ENCODE measurements around the gene SERPINB6.

Gene SERPINB6

GRCh38 chr6:2978923-2979322 is 7.6 kb upstream of the SERPINB6 start:
- POLR2A ChIA-PET = no interaction called here
- 100% methylated on average over 3 of the region's 4 CpGs for whole genome bisulfite sequencing (ENCODE audit: insufficient coverage)
- CTCF ChIA-PET = interaction anchor here (2.2 to 5.1 kb wide), 3 partner anchors 10 to 48 kb away, joined by 6 to 45 read pairs (median 11); no protein-coding TSS in a partner anchor

GRCh38 chr6:2977799-2978590 is 6.6 kb upstream of the SERPINB6 start:
- Histone ChIP-seq H3K4me1 (ENCODE audit: control extremely low read depth in 1 of 4, control insufficient read depth in 4 of 4, insufficient read depth in 4 of 4, low read length in 3 of 4) (peaks cover 16 to 39% (median 20%) of the 10 kb centered on the region in 4 experiments), H3K9me3 (ENCODE audit: control extremely low read depth in 1 of 5, control insufficient read depth in 4 of 5, insufficient read depth in 2 of 5, low read depth in 1 of 5, low read length in 4 of 5) (no peaks in the 10 kb centered on the region), H3K27me3 (replicated peaks in 2 of 5; ENCODE audit: control insufficient read depth in 4 of 5, insufficient read depth in 5 of 5, low read length in 4 of 5) (no peaks in the 10 kb centered on the region), H3K4me3 (ENCODE audit: control insufficient read depth in 1 of 7, extremely low read depth in 1 of 7, insufficient read depth in 4 of 7, low read depth in 2 of 7, low read length in 6 of 7) (no peak overlapping the region), H3K27ac (ENCODE audit: insufficient read depth in 1 of 2, low read depth in 1 of 2, low read length in 2 of 2, poor library complexity in 1 of 2, severe bottlenecking in 2 of 2) (no peak overlapping the region), H3K36me3 (ENCODE audit: control insufficient read depth in 4 of 4, insufficient read depth in 4 of 4, low read length in 3 of 4) (no peaks in the 10 kb centered on the region)
- no peak for DNase-seq
- ChIA-PET POLR2A (interaction anchor here (0.9 kb wide), 1 partner anchor 9 kb away, joined by 3 read pairs; no protein-coding TSS in a partner anchor), CTCF (interaction anchor here (0.6 to 5.1 kb wide), 6 partner anchors 11 to 51 kb away, joined by 3 to 45 read pairs (median 4); no protein-coding TSS in a partner anchor)
- WGBS (ENCODE audit: insufficient coverage) = 80% methylated on average over 1 of the region's 3 CpGs

More at GRCh38 chr6:2978923-2979322, 7.6 kb upstream of the SERPINB6 start:
- no peak overlapping the region for H3K27ac ChIP-seq (ENCODE audit: insufficient read depth in 1 of 2, low read depth in 1 of 2, low read length in 2 of 2, poor library complexity in 1 of 2, severe bottlenecking in 2 of 2)
- no peak for DNase-seq
- no peaks in the 10 kb centered on the region for H3K9me3 ChIP-seq (ENCODE audit: control extremely low read depth in 1 of 5, control insufficient read depth in 4 of 5, insufficient read depth in 2 of 5, low read depth in 1 of 5, low read length in 4 of 5)
- no peaks in the 10 kb centered on the region for H3K27me3 ChIP-seq (replicated peaks in 2 of 5; ENCODE audit: control insufficient read depth in 4 of 5, insufficient read depth in 5 of 5, low read length in 4 of 5)
- no peak overlapping the region for H3K4me3 ChIP-seq (ENCODE audit: control insufficient read depth in 1 of 7, extremely low read depth in 1 of 7, insufficient read depth in 4 of 7, low read depth in 2 of 7, low read length in 6 of 7)
- no peaks in the 10 kb centered on the region for H3K36me3 ChIP-seq (ENCODE audit: control insufficient read depth in 4 of 4, insufficient read depth in 4 of 4, low read length in 3 of 4)
- H3K4me1 ChIP-seq (ENCODE audit: control extremely low read depth in 1 of 4, control insufficient read depth in 4 of 4, insufficient read depth in 4 of 4, low read length in 3 of 4) = peaks cover 16 to 42% (median 22%) of the 10 kb centered on the region in 4 experiments

GRCh38 chr6:2977290-2977689 is 5.9 kb upstream of the SERPINB6 start:
- ChIA-PET CTCF (interaction anchor here (1.2 to 5.1 kb wide), 4 partner anchors 11 to 17 kb away, joined by 4 to 45 read pairs (median 21); no protein-coding TSS in a partner anchor), POLR2A (interaction anchor here (0.9 kb wide), 1 partner anchor 9 kb away, joined by 3 read pairs; no protein-coding TSS in a partner anchor)
- no peak for DNase-seq
- WGBS (ENCODE audit: insufficient coverage) = 80% methylated on average over 4 of the region's 5 CpGs
- H3K9me3 ChIP-seq (ENCODE audit: control extremely low read depth in 1 of 5, control insufficient read depth in 4 of 5, insufficient read depth in 2 of 5, low read depth in 1 of 5, low read length in 4 of 5) = no peaks in the 10 kb centered on the region
- H3K4me1 ChIP-seq (ENCODE audit: control extremely low read depth in 1 of 4, control insufficient read depth in 4 of 4, insufficient read depth in 4 of 4, low read length in 3 of 4) = peaks cover 13 to 35% (median 17%) of the 10 kb centered on the region in 4 experiments
- no peaks in the 10 kb centered on the region for H3K27me3 ChIP-seq (replicated peaks in 2 of 5; ENCODE audit: control insufficient read depth in 4 of 5, insufficient read depth in 5 of 5, low read length in 4 of 5)
- H3K36me3 ChIP-seq (ENCODE audit: control insufficient read depth in 4 of 4, insufficient read depth in 4 of 4, low read length in 3 of 4) = no peaks in the 10 kb centered on the region
- H3K27ac ChIP-seq (ENCODE audit: insufficient read depth in 1 of 2, low read depth in 1 of 2, low read length in 2 of 2, poor library complexity in 1 of 2, severe bottlenecking in 2 of 2) = no peak overlapping the region
- no peak overlapping the region for H3K4me3 ChIP-seq (ENCODE audit: control insufficient read depth in 1 of 7, extremely low read depth in 1 of 7, insufficient read depth in 4 of 7, low read depth in 2 of 7, low read length in 6 of 7)

- no peak overlapping the region for H3K4me3 ChIP-seq (ENCODE audit: control insufficient read depth in 1 of 7, extremely low read depth in 1 of 7, insufficient read depth in 4 of 7, low read depth in 2 of 7, low read length in 6 of 7)
- no peaks in the 10 kb centered on the region for H3K27me3 ChIP-seq (replicated peaks in 2 of 5; ENCODE audit: control insufficient read depth in 4 of 5, insufficient read depth in 5 of 5, low read length in 4 of 5)
- WGBS (ENCODE audit: insufficient coverage) = 96% methylated on average over 4 of the region's 7 CpGs
- no peaks in the 10 kb centered on the region for H3K9me3 ChIP-seq (ENCODE audit: control extremely low read depth in 1 of 5, control insufficient read depth in 4 of 5, insufficient read depth in 2 of 5, low read depth in 1 of 5, low read length in 4 of 5)
- no peak for DNase-seq
- ChIA-PET POLR2A (no interaction called here), CTCF (interaction anchor here (1.3 to 4.2 kb wide), 4 partner anchors 11 to 24 kb away, joined by 3 to 38 read pairs (median 4); no protein-coding TSS in a partner anchor)
- H3K27ac ChIP-seq (ENCODE audit: insufficient read depth in 1 of 2, low read depth in 1 of 2, low read length in 2 of 2, poor library complexity in 1 of 2, severe bottlenecking in 2 of 2) = no peak overlapping the region
- H3K4me1 ChIP-seq (ENCODE audit: control extremely low read depth in 1 of 4, control insufficient read depth in 4 of 4, insufficient read depth in 4 of 4, low read length in 3 of 4) = peaks cover 8 to 35% (median 14%) of the 10 kb centered on the region in 4 experiments
- no peaks in the 10 kb centered on the region for H3K36me3 ChIP-seq (ENCODE audit: control insufficient read depth in 4 of 4, insufficient read depth in 4 of 4, low read length in 3 of 4)
Measured at GRCh38 chr6:2976571-2977085, 5.3 kb upstream of the SERPINB6 start.

GRCh38 chr6:2976060-2976459 is 4.7 kb upstream of the SERPINB6 start:
- 72% methylated on average over 3 of the region's 5 CpGs for WGBS (ENCODE audit: insufficient coverage)
- Histone ChIP-seq H3K27me3 (replicated peaks in 2 of 5; ENCODE audit: control insufficient read depth in 4 of 5, insufficient read depth in 5 of 5, low read length in 4 of 5) (no peaks in the 10 kb centered on the region), H3K4me3 (ENCODE audit: control insufficient read depth in 1 of 7, extremely low read depth in 1 of 7, insufficient read depth in 4 of 7, low read depth in 2 of 7, low read length in 6 of 7) (no peak overlapping the region), H3K4me1 (ENCODE audit: control extremely low read depth in 1 of 4, control insufficient read depth in 4 of 4, insufficient read depth in 4 of 4, low read length in 3 of 4) (peaks cover 3 to 29% (median 9%) of the 10 kb centered on the region in 4 experiments), H3K36me3 (ENCODE audit: control insufficient read depth in 4 of 4, insufficient read depth in 4 of 4, low read length in 3 of 4) (no peaks in the 10 kb centered on the region), H3K9me3 (ENCODE audit: control extremely low read depth in 1 of 5, control insufficient read depth in 4 of 5, insufficient read depth in 2 of 5, low read depth in 1 of 5, low read length in 4 of 5) (no peaks in the 10 kb centered on the region), H3K27ac (ENCODE audit: insufficient read depth in 1 of 2, low read depth in 1 of 2, low read length in 2 of 2, poor library complexity in 1 of 2, severe bottlenecking in 2 of 2) (no peak overlapping the region)
- ChIA-PET POLR2A (no interaction called here), CTCF (interaction anchor here (0.7 to 4.2 kb wide), 7 partner anchors 10 to 63 kb away, joined by 3 to 38 read pairs (median 3); no protein-coding TSS in a partner anchor)
- no peak for DNase-seq

- Histone ChIP-seq H3K9me3 (ENCODE audit: control extremely low read depth in 1 of 5, control insufficient read depth in 4 of 5, insufficient read depth in 2 of 5, low read depth in 1 of 5, low read length in 4 of 5) (no peaks in the 10 kb centered on the region), H3K27ac (ENCODE audit: insufficient read depth in 1 of 2, low read depth in 1 of 2, low read length in 2 of 2, poor library complexity in 1 of 2, severe bottlenecking in 2 of 2) (no peak overlapping the region), H3K36me3 (ENCODE audit: control insufficient read depth in 4 of 4, insufficient read depth in 4 of 4, low read length in 3 of 4) (peaks cover 0 to under 1% (median 0%) of the 10 kb centered on the region in 4 experiments), H3K4me3 (ENCODE audit: control insufficient read depth in 1 of 7, extremely low read depth in 1 of 7, insufficient read depth in 4 of 7, low read depth in 2 of 7, low read length in 6 of 7) (peak overlapping the region in 2 of 7 experiments; percentile 32 to 33), H3K27me3 (replicated peaks in 2 of 5; ENCODE audit: control insufficient read depth in 4 of 5, insufficient read depth in 5 of 5, low read length in 4 of 5) (no peaks in the 10 kb centered on the region), H3K4me1 (ENCODE audit: control extremely low read depth in 1 of 4, control insufficient read depth in 4 of 4, insufficient read depth in 4 of 4, low read length in 3 of 4) (peaks cover 3 to 35% (median 10%) of the 10 kb centered on the region in 4 experiments)
- DNase-seq = peak; percentile 71 to 94 (median 89)
- ChIA-PET POLR2A (interaction anchor here (1.5 kb wide), 1 partner anchor 132 kb away, joined by 4 read pairs; the partner anchor contains the start of gene SERPINB1), CTCF (interaction anchor here (0.8 to 4.2 kb wide), 7 partner anchors 14 to 180 kb away, joined by 3 to 38 read pairs (median 3); no protein-coding TSS in a partner anchor)
- WGBS (ENCODE audit: insufficient coverage) = 0% methylated on average over 2 of the region's 5 CpGs
Measured at GRCh38 chr6:2973676-2974075, 2.3 kb upstream of the SERPINB6 start.

All from common myeloid progenitor, CD34-positive (primary cell).